Astrocyte (in vitro differentiated cells and primary cell): ENCODE data around the gene WIPF2.
"Not testable (repeated sequence)": the region's sequence is repeated elsewhere in the genome, so short reads cannot be mapped to it uniquely, and the experiment has no call there.

Experiments
- CTCF ChIP-seq: IDR thresholded peaks from 2 replicates; pipeline ENCODE4 v1.5.1; 2011; ENCODE audit warnings: low read depth, mild to moderate bottlenecking, inconsistent platforms, low read length, moderate library complexity; ENCODE audit not compliant: insufficient read depth
- EZH2 ChIP-seq: IDR thresholded peaks from 2 replicates; pipeline ENCODE4 v1.6.1; 2012; ENCODE audit warnings: mild to moderate bottlenecking, low read length, inconsistent platforms; ENCODE audit not compliant: insufficient read depth

- TF ChIP-seq CTCF, EZH2: not testable (repeated sequence)
These were observed 85.4 kb downstream of the WIPF2 start for GRCh38 chr17:40304552-40304863.
